ENCODE results near the gene ARHGAP26.

The ARHGAP26 gene

DNA sequence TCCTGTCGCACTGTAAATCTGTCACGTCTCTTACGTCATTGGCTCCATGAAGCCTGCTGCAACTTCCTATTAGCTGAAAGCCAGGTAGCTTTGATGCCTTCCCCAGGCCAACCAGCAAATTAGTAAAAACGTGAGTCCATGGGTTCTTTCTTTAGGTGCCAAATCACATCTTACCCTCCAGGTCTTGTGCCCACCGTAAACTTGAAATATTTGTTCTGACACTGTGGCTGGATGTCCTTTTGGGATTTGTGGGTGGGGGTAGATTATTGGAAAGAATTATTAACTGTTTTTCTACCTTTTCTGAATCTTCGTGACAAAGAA, 460.5 kb downstream of the ARHGAP26 start:
- Histone ChIP-seq H3K36me3 (peaks cover under 1% of the 10 kb centered on the region), H3K4me1 (ENCODE audit: control insufficient read depth in 1 of 2, insufficient read depth in 1 of 2, low read depth in 1 of 2, low read length in 1 of 2) (peaks cover 0 to 4% of the 10 kb centered on the region in 2 experiments), H3K9me3 (no peaks in the 10 kb centered on the region), H3K4me3 (ENCODE audit: low read depth in 1 of 2, low read length in 1 of 2) (no peak overlapping the region), H3K27ac (no peak overlapping the region), H3K27me3 (peaks cover 6% of the 10 kb centered on the region)
- TF ChIP-seq, protein P1, sequence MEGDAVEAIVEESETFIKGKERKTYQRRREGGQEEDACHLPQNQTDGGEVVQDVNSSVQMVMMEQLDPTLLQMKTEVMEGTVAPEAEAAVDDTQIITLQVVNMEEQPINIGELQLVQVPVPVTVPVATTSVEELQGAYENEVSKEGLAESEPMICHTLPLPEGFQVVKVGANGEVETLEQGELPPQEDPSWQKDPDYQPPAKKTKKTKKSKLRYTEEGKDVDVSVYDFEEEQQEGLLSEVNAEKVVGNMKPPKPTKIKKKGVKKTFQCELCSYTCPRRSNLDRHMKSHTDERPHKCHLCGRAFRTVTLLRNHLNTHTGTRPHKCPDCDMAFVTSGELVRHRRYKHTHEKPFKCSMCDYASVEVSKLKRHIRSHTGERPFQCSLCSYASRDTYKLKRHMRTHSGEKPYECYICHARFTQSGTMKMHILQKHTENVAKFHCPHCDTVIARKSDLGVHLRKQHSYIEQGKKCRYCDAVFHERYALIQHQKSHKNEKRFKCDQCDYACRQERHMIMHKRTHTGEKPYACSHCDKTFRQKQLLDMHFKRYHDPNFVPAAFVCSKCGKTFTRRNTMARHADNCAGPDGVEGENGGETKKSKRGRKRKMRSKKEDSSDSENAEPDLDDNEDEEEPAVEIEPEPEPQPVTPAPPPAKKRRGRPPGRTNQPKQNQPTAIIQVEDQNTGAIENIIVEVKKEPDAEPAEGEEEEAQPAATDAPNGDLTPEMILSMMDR (IDR thresholded peaks at IDR 0.05): no peak

DNA sequence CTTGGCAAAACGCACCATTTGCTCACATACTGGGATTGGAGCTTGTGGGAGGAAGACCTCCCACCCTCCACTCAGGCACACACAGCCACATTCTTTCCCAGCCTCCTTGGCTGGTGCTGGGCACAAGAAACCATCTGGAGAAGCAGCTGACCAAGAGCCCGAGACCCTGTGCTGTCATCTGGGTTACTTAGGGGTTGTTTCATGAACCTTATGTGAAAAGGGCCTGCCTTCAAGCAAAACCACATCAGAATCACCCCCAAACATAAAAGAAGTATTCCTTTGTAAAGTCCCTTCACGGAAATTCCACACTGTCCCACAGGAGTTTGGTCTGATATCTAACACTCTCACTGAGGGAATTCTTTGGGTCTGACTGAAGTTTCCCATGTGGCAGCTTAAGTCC, 461.2 kb downstream of the ARHGAP26 start:
- no peak overlapping the region for H3K4me3 ChIP-seq (ENCODE audit: low read depth in 1 of 2, low read length in 1 of 2)

DNA sequence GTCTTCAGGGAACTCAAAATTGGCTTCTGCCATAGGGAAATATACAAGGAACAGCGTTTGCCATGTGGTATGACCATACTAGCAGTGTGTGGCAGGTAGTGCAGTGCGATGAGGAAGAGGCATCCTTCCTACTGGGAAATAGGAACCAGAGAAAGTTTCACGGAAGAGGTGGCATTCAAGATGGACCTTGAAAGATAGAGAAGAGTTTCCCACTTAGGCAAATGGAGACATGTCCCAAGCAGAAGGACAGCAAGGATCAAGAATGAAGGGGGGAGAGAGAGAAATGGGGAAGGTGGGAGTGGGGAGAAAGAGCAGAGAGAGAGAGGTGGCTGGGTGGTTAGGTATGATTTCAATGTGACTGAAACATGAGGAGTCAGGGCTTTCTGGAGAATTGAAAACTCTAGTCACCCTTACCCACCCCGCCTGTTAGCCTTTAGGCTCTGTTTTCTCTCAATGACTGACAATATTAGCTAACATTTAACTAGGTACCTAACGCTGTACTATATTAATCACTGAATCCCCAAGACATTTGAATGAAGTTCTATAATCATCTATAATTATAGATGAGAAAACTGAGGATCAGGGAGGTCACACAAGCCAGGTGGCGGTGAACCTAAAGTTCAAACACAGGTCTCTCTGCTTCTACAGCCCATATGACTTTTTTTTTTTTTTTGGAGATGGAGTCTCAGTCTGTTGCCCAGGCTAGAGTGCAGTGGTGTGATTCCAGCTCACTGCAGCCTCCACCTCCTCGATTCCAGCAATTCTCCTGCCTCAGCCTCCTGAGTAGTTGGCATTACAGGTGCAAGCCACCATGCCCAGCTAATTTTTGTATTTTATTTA, 462.0 kb downstream of the ARHGAP26 start:
- peaks cover 0 to 4% of the 10 kb centered on the region in 2 experiments for H3K4me1 ChIP-seq (ENCODE audit: control insufficient read depth in 1 of 2, insufficient read depth in 1 of 2, low read depth in 1 of 2, low read length in 1 of 2)
- TF ChIP-seq, protein P1 (IDR thresholded peaks at IDR 0.05): no peak

More for the DNA sequence above, 461.2 kb downstream of the ARHGAP26 start:
- H3K4me1 ChIP-seq (ENCODE audit: control insufficient read depth in 1 of 2, insufficient read depth in 1 of 2, low read depth in 1 of 2, low read length in 1 of 2): peaks cover 0 to 4% of the 10 kb centered on the region in 2 experiments
- H3K27ac ChIP-seq: no peak overlapping the region
- no peaks in the 10 kb centered on the region for H3K36me3 ChIP-seq
- H3K9me3 ChIP-seq: no peaks in the 10 kb centered on the region
- TF ChIP-seq, protein P1 (IDR thresholded peaks at IDR 0.05): no peak
- peaks cover 6% of the 10 kb centered on the region for H3K27me3 ChIP-seq

DNA sequence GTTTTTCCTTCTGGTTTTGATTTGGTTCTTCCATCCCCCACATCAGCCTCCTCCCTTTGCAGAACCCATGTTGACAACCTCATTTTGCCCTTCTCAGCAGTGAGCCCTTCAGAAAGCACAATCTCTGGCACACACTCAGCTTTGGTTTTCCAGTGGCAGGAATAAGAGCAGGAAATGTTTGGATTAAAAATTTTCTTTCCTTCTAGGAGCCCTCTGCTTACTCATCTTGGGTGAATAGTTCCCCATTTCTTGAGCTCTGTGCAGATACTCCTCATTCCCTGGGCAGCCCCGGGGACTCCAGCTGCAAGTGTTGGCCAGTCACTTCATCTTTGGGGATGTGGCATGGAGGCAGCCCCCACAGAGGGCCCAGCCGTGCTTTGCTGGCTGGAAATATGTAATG, 462.9 kb downstream of the ARHGAP26 start:
- Histone ChIP-seq H3K27me3 (peaks cover 6% of the 10 kb centered on the region), H3K4me1 (ENCODE audit: control insufficient read depth in 1 of 2, insufficient read depth in 1 of 2, low read depth in 1 of 2, low read length in 1 of 2) (peaks cover 0 to 4% of the 10 kb centered on the region in 2 experiments), H3K9me3 (no peaks in the 10 kb centered on the region), H3K4me3 (ENCODE audit: low read depth in 1 of 2, low read length in 1 of 2) (no peak overlapping the region), H3K36me3 (no peaks in the 10 kb centered on the region), H3K27ac (no peak overlapping the region)
- TF ChIP-seq, protein P1 (IDR thresholded peaks at IDR 0.05): no peak

More for the DNA sequence above, 462.0 kb downstream of the ARHGAP26 start:
- H3K4me3 ChIP-seq (ENCODE audit: low read depth in 1 of 2, low read length in 1 of 2): no peak overlapping the region
- H3K27ac ChIP-seq: no peak overlapping the region
- H3K36me3 ChIP-seq: no peaks in the 10 kb centered on the region
- peaks cover 6% of the 10 kb centered on the region for H3K27me3 ChIP-seq
- H3K9me3 ChIP-seq: no peaks in the 10 kb centered on the region

DNA sequence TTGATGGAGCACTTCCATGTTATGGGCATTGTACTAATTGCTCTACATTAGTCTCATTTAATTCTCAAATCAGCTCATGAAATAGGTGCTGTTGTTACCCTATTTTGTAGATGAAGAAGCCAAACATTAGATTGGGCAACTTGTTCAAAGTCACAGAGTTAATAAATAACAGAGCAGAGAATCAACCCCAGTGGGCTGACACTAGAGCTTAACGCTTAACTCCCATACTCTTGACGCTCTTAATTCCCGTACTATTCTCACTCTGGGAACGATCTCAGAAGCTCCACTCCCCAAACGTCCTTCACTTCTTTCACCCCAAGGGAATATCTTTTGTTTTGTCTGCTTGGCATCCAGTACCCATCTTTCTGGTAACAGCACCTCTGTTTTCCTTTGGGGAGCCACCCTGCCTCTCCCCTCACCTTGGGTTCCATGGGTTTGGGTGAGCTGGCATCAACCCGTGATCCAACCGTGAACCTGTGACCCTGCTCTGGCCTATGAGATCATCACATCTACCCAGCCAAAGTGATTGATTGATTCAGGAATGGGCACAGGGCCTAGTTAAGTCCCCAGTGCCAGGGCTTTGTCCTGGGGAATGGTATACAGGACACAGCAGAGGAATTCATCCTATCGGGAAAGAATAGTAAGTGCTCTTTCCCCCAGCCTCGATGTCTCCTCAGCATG, 464.1 kb downstream of the ARHGAP26 start:
- no peaks in the 10 kb centered on the region for H3K36me3 ChIP-seq
- peaks cover 6% of the 10 kb centered on the region for H3K27me3 ChIP-seq
- TF ChIP-seq, protein P1 (IDR thresholded peaks at IDR 0.05): no peak
- H3K4me3 ChIP-seq (ENCODE audit: low read depth in 1 of 2, low read length in 1 of 2): no peak overlapping the region
- H3K27ac ChIP-seq: no peak overlapping the region
- H3K4me1 ChIP-seq (ENCODE audit: control insufficient read depth in 1 of 2, insufficient read depth in 1 of 2, low read depth in 1 of 2, low read length in 1 of 2): peaks cover 0 to 4% of the 10 kb centered on the region in 2 experiments
- H3K9me3 ChIP-seq: no peaks in the 10 kb centered on the region

Data from neutrophil (primary cell).